Mucosa of descending colon (tissue), 3 donors: ENCODE data around the gene MYL12A. TPM values are rescaled to one million over a fixed set of nuclear protein-coding genes. Genes with fewer than 3 reads are reported as not detected.
A peak's percentile ranks its signal among the peaks of the same experiment; 100 is the strongest.
"Not testable (repeated sequence)": the region's sequence is repeated elsewhere in the genome, so short reads cannot be mapped to it uniquely, and the experiment has no call there.

Source experiments
- ATAC-seq: fragments of 200-7000 bp; cut with Tn5 transposase; one replicate; pipeline ENCODE4 v1.9.1; 2020; ENCODE audit warnings: mild to moderate bottlenecking, moderate library complexity
- DNase-seq, 3 donors: peaks; one replicate each; pipeline ENCODE4 v3.0.0-alpha.2; 2020
- H3K36me3 ChIP-seq: fragments of 200-600 bp; one replicate; pipeline ENCODE4 v1.8.0; 2021; ENCODE audit warnings: low read depth, mild to moderate bottlenecking
- H3K4me1 ChIP-seq: fragments of 200-600 bp; one replicate; pipeline ENCODE4 v1.8.0; 2021; ENCODE audit warnings: low read depth, mild to moderate bottlenecking
- H3K4me3 ChIP-seq: fragments of 200-600 bp; one replicate; pipeline ENCODE4 v1.8.0; 2021; ENCODE audit warnings: mild to moderate bottlenecking
- H3K9me3 ChIP-seq: fragments of 200-600 bp; one replicate; pipeline ENCODE4 v1.8.0; 2021; ENCODE audit warnings: mild to moderate bottlenecking
- intact Hi-C, 2 donors: fragments of 100-400 bp; cut with DNase I in 1 of 2; cut with micrococcal nuclease in 1 of 2; formaldehyde crosslinking; loops; one replicate each; pipeline versions ENCODE4 v1.11.0 to v1.11.1; 2022; cut with DNase I, micrococcal nuclease
- total RNA-seq, 3 donors: library from RNA; stranded (reverse); fragmentation: NEBNext Ultra II Directional in 2 of 3; extraction: Animal tissue kit (Norgen Biotek cat#: 25700) in 2 of 3; gene quantifications; one replicate each; pipeline versions ENCODE4 v1.2.1 to v1.2.4, GENCODE V29; 2021 to 2023
- TF ChIP-seq, protein P1 (sequence below): fragments of 200-600 bp; IDR thresholded peaks from one replicate; pipeline ENCODE4 v1.8.0; 2022; ENCODE audit warnings: antibody characterized with exemption, mild to moderate bottlenecking
- donor health status: DM: no; HTN: no; CAD: no; lungs with moderate emphysema.
- donor health status: DM: no; HTN: no; CAD: no.
- donor health status: DM: no; HTN: yes; CAD: no.

Gene MYL12A
- total RNA-seq, 3 donors from 2014 or later, result 345 to 588 (median 550) TPM

DNA sequence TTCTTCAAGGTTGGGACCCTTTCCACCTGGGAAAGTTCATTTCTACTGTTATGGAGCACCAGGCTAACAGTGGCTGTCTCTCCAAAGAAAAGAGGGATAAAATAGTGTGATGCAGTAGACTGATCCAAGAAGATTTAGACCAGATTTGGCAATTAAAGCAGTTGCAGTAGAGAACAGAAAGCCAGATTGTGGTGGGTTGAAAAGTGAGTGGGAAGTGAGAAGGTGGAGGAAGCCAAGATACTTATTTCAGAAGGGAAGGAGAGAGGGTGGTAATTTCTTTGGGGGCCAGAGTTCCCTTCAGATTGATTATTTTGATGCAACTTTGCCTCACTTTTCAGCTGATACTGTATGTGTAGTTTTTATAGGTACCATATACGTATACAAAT lies 22.3 kb downstream of the MYL12A start:
- H3K36me3 ChIP-seq, result peaks cover 4% of the 10 kb centered on the region
- H3K4me1 ChIP-seq, result peaks cover 44% of the 10 kb centered on the region
- intact Hi-C loops, result loop anchor here in 1 of 2 donors (10.0 kb wide), 1 partner anchor 325 kb away; no protein-coding TSS in a partner anchor
- no peak overlapping the region for H3K4me3 ChIP-seq
- H3K9me3 ChIP-seq, result no peaks in the 10 kb centered on the region
- TF ChIP-seq, protein P1, sequence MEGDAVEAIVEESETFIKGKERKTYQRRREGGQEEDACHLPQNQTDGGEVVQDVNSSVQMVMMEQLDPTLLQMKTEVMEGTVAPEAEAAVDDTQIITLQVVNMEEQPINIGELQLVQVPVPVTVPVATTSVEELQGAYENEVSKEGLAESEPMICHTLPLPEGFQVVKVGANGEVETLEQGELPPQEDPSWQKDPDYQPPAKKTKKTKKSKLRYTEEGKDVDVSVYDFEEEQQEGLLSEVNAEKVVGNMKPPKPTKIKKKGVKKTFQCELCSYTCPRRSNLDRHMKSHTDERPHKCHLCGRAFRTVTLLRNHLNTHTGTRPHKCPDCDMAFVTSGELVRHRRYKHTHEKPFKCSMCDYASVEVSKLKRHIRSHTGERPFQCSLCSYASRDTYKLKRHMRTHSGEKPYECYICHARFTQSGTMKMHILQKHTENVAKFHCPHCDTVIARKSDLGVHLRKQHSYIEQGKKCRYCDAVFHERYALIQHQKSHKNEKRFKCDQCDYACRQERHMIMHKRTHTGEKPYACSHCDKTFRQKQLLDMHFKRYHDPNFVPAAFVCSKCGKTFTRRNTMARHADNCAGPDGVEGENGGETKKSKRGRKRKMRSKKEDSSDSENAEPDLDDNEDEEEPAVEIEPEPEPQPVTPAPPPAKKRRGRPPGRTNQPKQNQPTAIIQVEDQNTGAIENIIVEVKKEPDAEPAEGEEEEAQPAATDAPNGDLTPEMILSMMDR, result no peak
- ATAC-seq (no peak), DNase-seq (no peak)

DNA sequence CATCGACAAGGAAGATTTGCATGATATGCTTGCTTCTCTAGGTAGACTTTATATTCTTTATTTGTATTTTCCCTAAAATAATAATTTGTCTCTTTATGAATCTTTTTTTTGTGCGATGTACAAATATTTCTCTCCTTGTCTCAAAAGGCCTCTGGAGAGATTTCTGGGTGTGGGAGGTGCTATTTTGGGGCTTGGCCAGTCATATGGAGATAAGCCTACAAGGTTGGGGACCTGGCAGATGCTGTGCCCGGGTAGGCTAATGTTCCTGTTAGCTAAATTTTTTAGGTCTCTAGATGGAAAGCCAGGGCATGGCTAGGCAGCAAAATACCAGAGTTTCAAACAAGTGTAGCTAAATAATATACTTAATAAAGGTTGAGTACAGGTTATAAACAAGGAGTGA lies 25.4 kb downstream of the MYL12A start:
- DNase-seq (no peak), ATAC-seq (no peak)
- Histone ChIP-seq H3K36me3 (peaks cover 18% of the 10 kb centered on the region), H3K4me1 (peaks cover 15% of the 10 kb centered on the region), H3K4me3 (no peak overlapping the region), H3K9me3 (no peaks in the 10 kb centered on the region)
- TF ChIP-seq, protein P1, result no peak
- intact Hi-C loops, result no loop called here

DNA sequence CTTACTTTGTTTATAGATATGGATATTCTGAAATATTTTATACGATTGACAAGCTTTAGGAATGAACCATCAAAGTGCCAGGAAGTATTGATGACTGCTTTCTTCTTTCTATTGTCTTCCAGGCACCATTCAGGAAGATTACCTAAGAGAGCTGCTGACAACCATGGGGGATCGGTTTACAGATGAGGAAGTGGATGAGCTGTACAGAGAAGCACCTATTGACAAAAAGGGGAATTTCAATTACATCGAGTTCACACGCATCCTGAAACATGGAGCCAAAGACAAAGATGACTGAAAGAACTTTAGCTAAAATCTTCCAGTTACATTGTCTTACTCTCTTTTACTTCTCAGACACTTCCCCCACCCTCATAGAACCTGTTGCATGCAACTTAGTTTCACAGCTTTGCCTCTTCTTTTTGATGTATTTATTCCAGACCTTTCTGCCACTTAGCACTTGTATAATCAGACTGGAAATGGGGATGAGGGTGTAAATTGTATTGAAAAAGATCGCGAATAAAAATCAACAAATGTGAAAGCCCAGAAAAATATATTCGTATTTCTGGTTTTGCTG lies 30.1 kb downstream of the MYL12A start:
- H3K36me3 ChIP-seq, result peaks cover 18% of the 10 kb centered on the region
- DNase-seq, H3K9me3 ChIP-seq, H3K4me1 ChIP-seq, H3K4me3 ChIP-seq, intact Hi-C loops, ATAC-seq: not testable (repeated sequence)

DNA sequence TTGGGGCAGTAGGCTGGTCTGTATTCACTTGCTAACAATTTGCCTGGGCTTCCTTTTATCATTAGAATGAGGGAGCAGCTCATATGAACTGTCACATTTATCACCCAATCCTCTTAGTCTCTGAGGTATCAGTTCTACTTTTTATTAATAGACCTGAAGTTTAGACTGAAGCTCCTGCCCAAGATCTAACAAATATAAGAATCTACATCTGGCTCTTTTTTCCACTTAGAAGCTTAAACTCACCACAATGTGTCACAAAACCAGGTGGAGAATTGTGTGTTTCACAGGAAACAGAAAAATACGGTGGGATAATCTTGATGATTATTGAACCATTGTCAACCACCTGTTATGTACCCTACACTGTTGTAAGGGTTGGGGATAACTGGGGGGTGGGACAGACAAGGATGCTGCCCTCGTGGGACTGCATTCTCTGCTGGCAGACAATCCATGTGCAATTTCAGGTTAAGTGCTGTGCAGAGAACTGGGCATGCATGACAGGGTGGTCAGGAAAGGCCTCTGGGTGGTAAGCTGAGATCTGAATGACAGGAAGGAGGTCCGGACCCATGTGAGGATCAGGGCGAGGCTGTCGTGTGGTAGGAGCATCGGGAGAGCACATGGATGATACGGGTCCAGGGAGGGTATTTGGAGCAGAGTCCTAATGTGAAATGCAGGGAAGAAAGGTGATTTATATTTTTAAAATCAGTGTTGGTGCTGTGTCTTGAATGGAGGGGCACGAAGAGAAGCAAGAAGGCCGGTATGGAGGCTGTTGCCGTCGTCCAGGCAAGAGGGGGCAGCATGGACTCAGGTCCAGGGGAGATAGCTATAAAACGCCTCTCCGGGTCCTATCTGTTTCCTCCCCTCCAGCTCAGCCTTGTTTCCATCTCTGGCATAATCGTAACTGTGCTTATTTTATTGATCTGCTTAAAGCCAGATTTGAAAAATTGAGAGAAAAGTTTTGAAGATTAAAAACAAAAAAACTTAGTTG lies 31.9 kb downstream of the MYL12A start:
- H3K4me3 ChIP-seq, result no peak overlapping the region
- intact Hi-C loops, result loop anchor here (2.0 to 10.0 kb wide), 2 partner anchors 305 to 387 kb away; no protein-coding TSS in a partner anchor
- TF ChIP-seq, protein P1, result no peak
- H3K36me3 ChIP-seq, result peaks cover 18% of the 10 kb centered on the region
- DNase-seq, result no peak
- H3K9me3 ChIP-seq, result no peaks in the 10 kb centered on the region
- no peaks in the 10 kb centered on the region for H3K4me1 ChIP-seq
- ATAC-seq, result peak; percentile 52

DNA sequence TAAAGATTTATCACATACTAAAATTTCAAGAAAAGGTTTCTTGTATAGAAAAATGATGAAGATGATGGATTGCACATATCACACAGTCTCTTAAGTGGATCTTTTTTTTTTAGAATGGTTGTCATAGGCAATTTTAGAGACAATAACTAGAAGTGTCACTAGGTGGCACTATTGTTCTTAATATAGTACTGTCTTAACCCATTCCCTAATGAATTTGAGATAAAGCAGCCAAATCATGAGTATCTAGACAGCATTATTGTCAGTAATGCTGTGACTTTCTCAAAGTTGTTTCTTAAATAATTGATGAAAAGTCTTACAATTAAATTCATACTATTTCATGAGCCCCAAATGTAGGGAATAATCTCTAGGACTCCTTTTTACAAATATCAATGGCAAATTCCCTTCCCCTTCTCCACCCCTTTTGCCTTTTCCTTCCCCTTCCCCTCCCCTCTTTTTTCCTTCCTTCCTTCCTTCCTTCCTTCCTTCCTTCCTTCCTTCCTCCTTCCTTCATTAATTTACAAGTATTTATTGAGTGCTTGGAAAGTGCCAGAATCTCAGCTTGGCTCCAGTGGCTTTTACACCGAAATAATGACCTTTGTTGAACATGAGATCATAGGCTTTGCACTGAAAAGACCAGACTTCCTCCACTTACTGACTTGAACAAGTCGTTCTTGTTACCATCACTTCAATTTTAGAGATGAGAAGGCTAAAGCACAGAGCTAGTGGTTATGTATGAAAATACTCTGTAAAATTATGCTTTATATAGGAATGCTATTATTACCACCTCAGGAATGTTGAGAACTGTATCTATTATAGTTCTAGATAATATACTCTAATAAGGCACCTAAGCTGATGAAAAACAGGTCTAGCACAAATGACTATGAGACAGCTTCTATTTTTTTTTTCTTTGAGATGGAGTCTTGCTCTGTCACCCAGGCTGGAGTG lies 34.1 kb downstream of the MYL12A start:
- intact Hi-C loops, result loop anchor here (1.0 to 10.0 kb wide), 3 partner anchors 303 to 385 kb away; no protein-coding TSS in a partner anchor
- TF ChIP-seq, protein P1, result no peak
- no peak overlapping the region for H3K4me3 ChIP-seq
- peaks cover 12% of the 10 kb centered on the region for H3K36me3 ChIP-seq
- no peaks in the 10 kb centered on the region for H3K4me1 ChIP-seq
- DNase-seq (peak in 1 of 3 donors; percentile 44), ATAC-seq (peak; percentile 76)
- H3K9me3 ChIP-seq, result no peaks in the 10 kb centered on the region
